ENCODE measurements around the gene SYNC.

DNA sequence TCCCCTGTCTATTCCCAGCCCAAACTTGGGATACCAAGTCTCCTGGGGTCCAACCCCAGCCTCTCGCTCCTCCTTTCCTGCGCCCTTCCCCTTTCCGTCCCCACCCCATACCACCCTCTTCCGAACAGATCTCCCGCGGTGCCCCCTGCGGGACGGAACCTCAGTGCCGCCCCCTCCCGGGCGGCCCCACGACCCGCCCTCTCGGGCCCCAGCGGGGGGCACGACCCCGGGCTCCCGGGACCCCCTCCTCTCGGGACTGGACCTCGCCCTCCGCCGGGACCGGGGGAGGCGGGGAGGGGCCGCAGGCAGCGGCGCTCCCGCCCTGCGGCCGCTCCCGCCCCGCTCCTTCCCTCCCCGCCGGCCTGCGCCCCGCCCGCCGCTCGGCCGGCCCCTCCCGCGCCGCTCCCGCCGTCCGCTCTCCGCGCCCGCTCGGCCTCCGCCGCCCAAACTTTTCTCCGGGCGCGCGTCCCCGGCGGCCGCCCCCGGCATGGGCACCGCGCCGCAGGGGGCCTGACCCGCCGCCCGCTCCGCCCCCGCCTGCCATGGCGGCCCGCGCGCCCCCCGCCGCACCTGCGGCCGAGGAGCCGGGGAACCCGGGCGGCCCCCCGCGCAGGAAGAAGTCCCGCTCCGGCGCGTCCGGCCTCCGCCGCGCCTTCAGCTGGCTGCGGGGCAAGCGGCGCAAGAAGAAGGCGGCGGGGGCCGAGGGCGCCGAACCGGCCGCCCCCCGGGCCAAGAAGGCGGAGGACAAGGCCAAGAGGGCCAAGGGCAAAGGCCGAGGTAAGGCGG is 39.0 kb upstream of the SYNC start:
- TF ChIP-seq CTCF (conservative IDR thresholded peaks at IDR 0.05 in 1 of 2, IDR thresholded peaks at IDR 0.05 in 1 of 2; ENCODE audit: low read depth in 1 of 2, low read length in 2 of 2) (peak; percentile 30 to 53), EZH2 (IDR thresholded peaks at IDR 0.05; ENCODE audit: low read length, missing control alignments) (no peak)
